Measurements from ENCODE around the gene MAGED4. TPM values are rescaled to one million over a fixed set of nuclear protein-coding genes. Genes with fewer than 3 reads are reported as not detected.

MAGED4 gene
- total RNA-seq, 4 donors from 2014 or later: 2.9 to 3.2 TPM; not detected in 2

DNA sequence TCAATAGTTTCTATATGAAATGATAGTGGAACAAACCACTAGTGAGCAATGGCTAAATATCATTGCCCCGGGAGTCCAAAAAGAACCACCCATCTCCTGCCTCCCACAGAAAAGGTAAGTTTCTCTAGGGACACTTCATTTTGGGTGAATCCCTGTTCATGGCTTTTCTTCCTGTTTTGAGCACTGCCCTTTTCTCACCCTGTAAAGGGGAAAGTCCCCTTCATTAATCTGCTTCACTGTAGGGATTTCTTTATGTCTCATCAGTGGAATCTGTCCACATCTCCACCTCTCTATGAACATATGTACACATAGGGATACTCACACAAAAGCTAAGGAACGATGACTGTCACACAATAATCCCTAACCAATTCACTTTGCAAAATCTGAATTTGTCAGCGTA, 28.6 kb downstream of the MAGED4 start:
- no peak for DNase-seq (ENCODE audit: low spot score in 2 of 2)
- TF ChIP-seq POLR2A (IDR thresholded peaks at IDR 0.05): no peak
- TF ChIP-seq, protein P1, sequence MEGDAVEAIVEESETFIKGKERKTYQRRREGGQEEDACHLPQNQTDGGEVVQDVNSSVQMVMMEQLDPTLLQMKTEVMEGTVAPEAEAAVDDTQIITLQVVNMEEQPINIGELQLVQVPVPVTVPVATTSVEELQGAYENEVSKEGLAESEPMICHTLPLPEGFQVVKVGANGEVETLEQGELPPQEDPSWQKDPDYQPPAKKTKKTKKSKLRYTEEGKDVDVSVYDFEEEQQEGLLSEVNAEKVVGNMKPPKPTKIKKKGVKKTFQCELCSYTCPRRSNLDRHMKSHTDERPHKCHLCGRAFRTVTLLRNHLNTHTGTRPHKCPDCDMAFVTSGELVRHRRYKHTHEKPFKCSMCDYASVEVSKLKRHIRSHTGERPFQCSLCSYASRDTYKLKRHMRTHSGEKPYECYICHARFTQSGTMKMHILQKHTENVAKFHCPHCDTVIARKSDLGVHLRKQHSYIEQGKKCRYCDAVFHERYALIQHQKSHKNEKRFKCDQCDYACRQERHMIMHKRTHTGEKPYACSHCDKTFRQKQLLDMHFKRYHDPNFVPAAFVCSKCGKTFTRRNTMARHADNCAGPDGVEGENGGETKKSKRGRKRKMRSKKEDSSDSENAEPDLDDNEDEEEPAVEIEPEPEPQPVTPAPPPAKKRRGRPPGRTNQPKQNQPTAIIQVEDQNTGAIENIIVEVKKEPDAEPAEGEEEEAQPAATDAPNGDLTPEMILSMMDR (IDR thresholded peaks at IDR 0.05): no peak
- H3K4me3 ChIP-seq (ENCODE audit: low read depth, poor library complexity, severe bottlenecking): no peak overlapping the region
- WGBS, 2 donors: 70 to 88% methylated on average over 3 of the region's 3 CpGs
- intact Hi-C loops (cut with DNase I; ENCODE audit: low total_unique reads): no loop called here

DNA sequence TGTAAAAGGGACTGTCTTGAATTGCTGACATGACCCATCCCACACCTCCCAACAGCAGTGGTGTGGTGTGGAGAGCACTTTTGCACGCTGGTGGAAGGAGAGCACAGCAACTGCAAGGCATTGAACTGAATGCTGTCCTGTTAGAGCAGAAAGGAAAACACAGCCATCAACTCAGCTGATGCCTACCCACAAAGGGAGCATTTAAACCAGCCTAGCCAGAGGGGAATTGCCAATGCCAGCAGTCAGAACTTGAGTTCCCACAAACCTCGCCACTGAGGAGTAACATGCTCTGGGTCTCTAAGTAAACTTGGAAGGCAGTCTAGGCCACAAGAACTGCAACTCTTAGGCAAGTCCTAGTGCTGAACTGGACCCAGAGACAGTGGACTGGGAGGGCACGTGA, 31.9 kb downstream of the MAGED4 start:
- intact Hi-C loops (cut with DNase I; ENCODE audit: low total_unique reads): no loop called here
- 63 to 64% methylated on average over 2 to 3 of the region's 3 CpGs for WGBS, 2 donors
- TF ChIP-seq, protein P1 (IDR thresholded peaks at IDR 0.05): no peak
- TF ChIP-seq POLR2A (IDR thresholded peaks at IDR 0.05): no peak
- DNase-seq (ENCODE audit: low spot score in 2 of 2): no peak
- no peak overlapping the region for H3K4me3 ChIP-seq (ENCODE audit: low read depth, poor library complexity, severe bottlenecking)

DNA sequence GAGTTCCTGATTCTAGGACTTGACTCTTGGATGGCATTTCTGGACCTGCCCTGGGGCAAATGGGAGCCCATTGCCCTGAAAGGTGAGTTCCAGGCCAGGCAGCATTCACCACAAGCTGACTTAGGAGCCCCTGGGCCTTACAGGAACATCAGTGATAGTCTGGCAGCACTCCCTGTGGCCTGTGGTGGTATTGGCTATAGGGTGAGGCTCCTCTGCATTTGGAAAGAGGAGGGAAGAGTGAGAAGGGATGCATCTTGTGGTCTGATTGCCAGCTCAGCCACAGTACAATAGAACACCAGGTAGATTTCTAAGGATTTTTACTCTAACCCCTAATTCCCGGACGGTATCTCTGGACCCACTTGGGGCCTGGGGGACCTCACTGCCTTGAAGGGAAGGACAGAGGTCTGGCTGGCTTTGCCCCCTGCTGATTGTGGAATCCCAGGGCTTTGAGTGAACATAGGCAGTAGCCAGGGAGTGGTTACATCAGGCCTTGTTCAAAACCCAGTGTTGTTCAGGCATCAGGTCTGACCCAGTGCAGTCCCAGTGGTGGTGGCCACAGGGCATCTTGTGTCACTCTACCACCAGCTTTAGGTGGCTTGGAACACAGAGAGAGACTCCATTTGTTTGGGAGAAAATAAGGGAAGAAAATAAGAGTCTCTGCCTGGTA, 32.9 kb downstream of the MAGED4 start:
- DNase-seq (ENCODE audit: low spot score in 2 of 2): no peak
- no peak overlapping the region for H3K4me3 ChIP-seq (ENCODE audit: low read depth, poor library complexity, severe bottlenecking)
- intact Hi-C loops (cut with DNase I; ENCODE audit: low total_unique reads): no loop called here
- 67% methylated on average over 2 of the region's 2 CpGs for WGBS, 2 donors
- TF ChIP-seq, protein P1 (IDR thresholded peaks at IDR 0.05): no peak
- no peak for TF ChIP-seq POLR2A (IDR thresholded peaks at IDR 0.05)

DNA sequence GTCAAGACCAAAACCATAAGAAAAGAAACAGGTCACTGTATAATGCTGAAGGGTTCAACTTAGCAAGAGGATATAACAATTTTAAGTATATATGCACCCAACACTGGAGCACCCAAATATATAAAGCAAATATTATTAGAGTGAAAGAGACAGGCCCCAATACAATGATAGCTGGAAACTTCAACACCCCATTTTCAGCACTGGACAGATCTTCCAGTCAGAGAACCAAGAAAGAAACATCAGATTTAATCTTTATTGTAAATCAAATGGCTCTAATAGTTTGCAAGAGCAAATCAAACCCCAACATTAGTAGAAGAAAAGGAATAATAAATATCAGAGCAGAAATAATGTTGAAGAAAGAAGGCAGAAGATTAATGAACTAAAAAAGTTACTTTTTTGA, 36.2 kb downstream of the MAGED4 start:
- intact Hi-C loops (cut with DNase I; ENCODE audit: low total_unique reads): no loop called here
- no peak overlapping the region for H3K4me3 ChIP-seq (ENCODE audit: low read depth, poor library complexity, severe bottlenecking)
- no peak for DNase-seq (ENCODE audit: low spot score in 2 of 2)
- TF ChIP-seq, protein P1 (IDR thresholded peaks at IDR 0.05): no peak
- no peak for TF ChIP-seq POLR2A (IDR thresholded peaks at IDR 0.05)

Other genes starting within 250 kb of the MAGED4 start
- 1 to 10 TPM in 3 of 4 donors, not detected in 1; 1.2 to 2.0 (median 1.6) TPM for gene MAGED4B, start 115.7 kb upstream of the MAGED4 start, total RNA-seq
- under 1 TPM in 1 of 4 donors, not detected in 3; 0.91 TPM for gene XAGE2, start 184.1 kb downstream of the MAGED4 start, total RNA-seq